Left ventricle myocardium inferior (tissue), 1 donor: ENCODE measurements around the gene PPP2R5E. TPM values are rescaled to one million over a fixed set of nuclear protein-coding genes. Genes with fewer than 3 reads are reported as not detected.

Source experiments
- DNase-seq: peaks from one replicate; pipeline ENCODE4 v3.0.0-alpha.2; 2020
- H3K27ac ChIP-seq: fragments of 200-600 bp; replicated peaks from 2 replicates; pipeline ENCODE4 v1.8.0; 2021
- H3K27me3 ChIP-seq: fragments of 200-600 bp; 2 replicates; pipeline ENCODE4 v1.8.0; 2021; ENCODE audit warnings: low read depth
- H3K36me3 ChIP-seq: fragments of 200-600 bp; 2 replicates; pipeline ENCODE4 v1.8.0; 2021
- H3K4me1 ChIP-seq: fragments of 200-600 bp; 2 replicates; pipeline ENCODE4 v1.8.0; 2021
- H3K4me3 ChIP-seq: fragments of 200-600 bp; 2 replicates; pipeline ENCODE4 v1.8.0; 2021; ENCODE audit warnings: mild to moderate bottlenecking, moderate library complexity
- H3K9me3 ChIP-seq: fragments of 200-600 bp; replicated peaks from 2 replicates; pipeline ENCODE4 v1.8.0; 2021
- intact Hi-C: fragments of 100-400 bp; cut with micrococcal nuclease; formaldehyde crosslinking; loops from one replicate; pipeline ENCODE4 v1.11.0; 2022
- total RNA-seq: library from RNA; stranded (reverse); fragmentation: NEBNext Ultra II Directional; extraction: Animal tissue kit (Norgen Biotek cat#: 25700); gene quantifications from one replicate; pipeline ENCODE4 v1.2.1, GENCODE V29; 2021
- TF ChIP-seq, protein P1 (sequence below): fragments of 200-600 bp; IDR thresholded peaks from 2 replicates; pipeline ENCODE4 v1.8.0; 2021; ENCODE audit warnings: antibody characterized with exemption, mild to moderate bottlenecking, borderline replicate concordance
- donor health status: DM: no; HTN: yes; CAD: no; lungs with severe emphysema.

PPP2R5E gene
- total RNA-seq, 1 donor from 2014 or later, result 34.5 TPM

DNA sequence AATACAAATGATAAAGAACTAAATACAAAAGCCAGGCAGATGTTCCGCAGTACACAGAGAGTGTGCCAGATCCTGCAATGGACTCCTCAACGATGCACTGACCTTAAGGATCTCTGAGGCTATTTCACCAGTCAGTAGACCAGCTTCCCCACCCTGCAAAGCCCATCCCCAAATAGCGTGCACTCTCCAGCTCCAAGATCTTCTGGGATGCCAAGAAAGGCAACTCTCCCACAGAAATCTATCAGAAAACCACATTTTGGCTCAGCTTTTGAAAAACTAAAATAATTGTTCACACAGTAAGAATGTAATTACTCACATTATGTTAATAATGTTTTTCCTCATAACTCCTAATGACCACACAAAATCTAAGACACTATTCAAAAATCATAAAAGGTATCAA, 90.4 kb downstream of the PPP2R5E start:
- Histone ChIP-seq H3K9me3 (no peaks in the 10 kb centered on the region), H3K27me3 (no peaks in the 10 kb centered on the region), H3K4me1 (peaks cover 45% of the 10 kb centered on the region), H3K4me3 (no peak overlapping the region), H3K36me3 (no peaks in the 10 kb centered on the region), H3K27ac (no peak overlapping the region)
- intact Hi-C loops, result no loop called here
- DNase-seq, result no peak
- TF ChIP-seq, protein P1, sequence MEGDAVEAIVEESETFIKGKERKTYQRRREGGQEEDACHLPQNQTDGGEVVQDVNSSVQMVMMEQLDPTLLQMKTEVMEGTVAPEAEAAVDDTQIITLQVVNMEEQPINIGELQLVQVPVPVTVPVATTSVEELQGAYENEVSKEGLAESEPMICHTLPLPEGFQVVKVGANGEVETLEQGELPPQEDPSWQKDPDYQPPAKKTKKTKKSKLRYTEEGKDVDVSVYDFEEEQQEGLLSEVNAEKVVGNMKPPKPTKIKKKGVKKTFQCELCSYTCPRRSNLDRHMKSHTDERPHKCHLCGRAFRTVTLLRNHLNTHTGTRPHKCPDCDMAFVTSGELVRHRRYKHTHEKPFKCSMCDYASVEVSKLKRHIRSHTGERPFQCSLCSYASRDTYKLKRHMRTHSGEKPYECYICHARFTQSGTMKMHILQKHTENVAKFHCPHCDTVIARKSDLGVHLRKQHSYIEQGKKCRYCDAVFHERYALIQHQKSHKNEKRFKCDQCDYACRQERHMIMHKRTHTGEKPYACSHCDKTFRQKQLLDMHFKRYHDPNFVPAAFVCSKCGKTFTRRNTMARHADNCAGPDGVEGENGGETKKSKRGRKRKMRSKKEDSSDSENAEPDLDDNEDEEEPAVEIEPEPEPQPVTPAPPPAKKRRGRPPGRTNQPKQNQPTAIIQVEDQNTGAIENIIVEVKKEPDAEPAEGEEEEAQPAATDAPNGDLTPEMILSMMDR, result no peak

- intact Hi-C loops, result no loop called here
- TF ChIP-seq, protein P1, result no peak
These were observed 94.3 kb downstream of the PPP2R5E start for GRCh38 chr14:63448841-63449240.

DNA sequence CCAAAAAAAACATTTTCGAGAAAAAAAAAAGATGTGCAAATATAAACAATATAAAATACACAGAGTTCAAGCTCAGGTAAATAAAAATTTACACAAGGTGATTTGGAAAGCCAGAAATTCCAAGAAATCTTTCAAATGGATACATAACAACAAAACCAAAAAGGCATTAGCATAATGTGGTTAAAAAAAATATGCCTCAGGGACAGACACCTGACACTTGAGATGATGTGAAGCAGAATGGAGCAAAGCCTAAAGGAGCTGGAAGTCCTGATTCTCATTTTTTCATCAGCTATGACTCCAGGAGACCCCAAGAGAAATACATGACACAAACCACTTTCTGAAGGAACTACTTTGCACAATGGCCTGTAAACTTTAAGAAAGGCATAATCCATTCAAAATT, 98.6 kb downstream of the PPP2R5E start:
- Histone ChIP-seq H3K4me1 (peaks cover 29% of the 10 kb centered on the region), H3K9me3 (no peaks in the 10 kb centered on the region), H3K4me3 (no peak overlapping the region), H3K36me3 (no peaks in the 10 kb centered on the region), H3K27ac (no peak overlapping the region), H3K27me3 (no peaks in the 10 kb centered on the region)
- intact Hi-C loops, result no loop called here
- TF ChIP-seq, protein P1, result no peak
- no peak for DNase-seq

More at GRCh38 chr14:63448841-63449240, 94.3 kb downstream of the PPP2R5E start:
- Histone ChIP-seq H3K4me1 (peaks cover 34% of the 10 kb centered on the region), H3K9me3 (no peaks in the 10 kb centered on the region), H3K27ac (no peak overlapping the region), H3K4me3 (no peak overlapping the region), H3K36me3 (no peaks in the 10 kb centered on the region), H3K27me3 (no peaks in the 10 kb centered on the region)
- DNase-seq, result no peak

DNA sequence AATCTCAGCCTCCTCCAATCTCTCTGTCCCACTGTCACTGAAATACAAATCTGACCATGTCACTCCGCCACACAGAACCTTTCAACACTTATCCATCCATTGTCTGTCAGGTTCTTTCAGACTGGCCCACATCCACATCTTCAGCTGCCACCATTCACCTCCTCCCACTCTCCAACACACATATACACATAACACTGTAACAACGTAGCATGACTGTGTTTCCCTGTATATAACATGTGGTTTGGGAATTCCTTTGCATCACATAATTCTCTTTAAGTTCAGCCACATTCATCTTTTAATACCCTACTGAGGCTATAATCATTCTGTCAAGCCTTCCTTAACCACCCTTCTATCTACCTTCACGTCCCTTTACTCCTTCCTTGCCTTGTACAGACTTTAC, 99.2 kb downstream of the PPP2R5E start:
- intact Hi-C loops, result no loop called here
- TF ChIP-seq, protein P1, result no peak
- Histone ChIP-seq H3K4me1 (peaks cover 35% of the 10 kb centered on the region), H3K27ac (no peak overlapping the region), H3K4me3 (no peak overlapping the region), H3K27me3 (no peaks in the 10 kb centered on the region), H3K36me3 (no peaks in the 10 kb centered on the region), H3K9me3 (no peaks in the 10 kb centered on the region)
- DNase-seq, result no peak

DNA sequence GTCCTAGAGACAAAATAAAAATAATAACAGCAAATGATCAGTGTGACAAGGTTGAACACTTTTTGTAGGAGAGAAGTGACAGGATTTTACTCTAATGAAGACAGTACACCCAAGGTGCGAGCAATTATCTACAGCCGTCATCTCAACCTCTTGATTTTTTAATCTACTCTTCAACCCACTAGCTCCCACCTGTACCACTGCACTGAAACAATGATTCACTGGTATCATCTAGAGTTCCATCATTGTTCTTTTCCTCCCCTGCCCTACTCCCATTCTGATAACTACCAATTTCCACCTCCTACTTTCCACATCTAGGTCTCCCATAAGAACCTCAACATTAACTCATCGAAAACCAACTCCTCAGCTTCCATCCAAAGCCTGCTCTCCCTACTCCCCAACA, 99.8 kb downstream of the PPP2R5E start:
- intact Hi-C loops, result no loop called here
- H3K4me3 ChIP-seq, result no peak overlapping the region
- H3K9me3 ChIP-seq, result no peaks in the 10 kb centered on the region
- H3K27me3 ChIP-seq, result no peaks in the 10 kb centered on the region
- TF ChIP-seq, protein P1, result no peak
- no peak overlapping the region for H3K27ac ChIP-seq
- DNase-seq, result no peak
- no peaks in the 10 kb centered on the region for H3K36me3 ChIP-seq
- peaks cover 42% of the 10 kb centered on the region for H3K4me1 ChIP-seq
